GM12891 (cell line): ENCODE measurements around the gene PQBP1.

Experiments used
- DNase-seq: peaks from one replicate; pipeline ENCODE4 v3.0.0; 2011; ENCODE audit warnings: low spot score; ENCODE audit not compliant: insufficient read length
- FAIRE-seq: peaks from 2 replicates; lab custom pipeline; 2011; peaks lifted over from hg19 to GRCh38; lab: Jason Lieb, UNC
- PAX5 ChIP-seq: IDR thresholded peaks from 2 replicates; pipeline ENCODE4 v1.6.1; 2011; ENCODE audit warnings: low read length, moderate library complexity, mild to moderate bottlenecking; ENCODE audit not compliant: insufficient read depth, severe bottlenecking
- POLR2A ChIP-seq: IDR thresholded peaks from 2 replicates; pipeline ENCODE4 v1.6.1; 2011; ENCODE audit warnings: low read depth, low read length, control low read depth
- POLR2AphosphoS5 ChIP-seq: IDR thresholded peaks from 2 replicates; pipeline ENCODE4 v1.6.1; 2011; ENCODE audit warnings: low read depth, low read length, control low read depth
- POU2F2 ChIP-seq: IDR thresholded peaks from 2 replicates; pipeline ENCODE4 v1.6.1; 2011; ENCODE audit warnings: low read depth, mild to moderate bottlenecking, control low read depth, low read length, moderate library complexity
- SPI1 ChIP-seq: IDR thresholded peaks from 2 replicates; pipeline ENCODE4 v1.6.1; 2011; ENCODE audit warnings: low read depth, low read length, control low read depth
- TAF1 ChIP-seq: IDR thresholded peaks from 2 replicates; pipeline ENCODE4 v1.6.1; 2011; ENCODE audit warnings: low read depth, low read length, control low read depth

The PQBP1 gene

DNA sequence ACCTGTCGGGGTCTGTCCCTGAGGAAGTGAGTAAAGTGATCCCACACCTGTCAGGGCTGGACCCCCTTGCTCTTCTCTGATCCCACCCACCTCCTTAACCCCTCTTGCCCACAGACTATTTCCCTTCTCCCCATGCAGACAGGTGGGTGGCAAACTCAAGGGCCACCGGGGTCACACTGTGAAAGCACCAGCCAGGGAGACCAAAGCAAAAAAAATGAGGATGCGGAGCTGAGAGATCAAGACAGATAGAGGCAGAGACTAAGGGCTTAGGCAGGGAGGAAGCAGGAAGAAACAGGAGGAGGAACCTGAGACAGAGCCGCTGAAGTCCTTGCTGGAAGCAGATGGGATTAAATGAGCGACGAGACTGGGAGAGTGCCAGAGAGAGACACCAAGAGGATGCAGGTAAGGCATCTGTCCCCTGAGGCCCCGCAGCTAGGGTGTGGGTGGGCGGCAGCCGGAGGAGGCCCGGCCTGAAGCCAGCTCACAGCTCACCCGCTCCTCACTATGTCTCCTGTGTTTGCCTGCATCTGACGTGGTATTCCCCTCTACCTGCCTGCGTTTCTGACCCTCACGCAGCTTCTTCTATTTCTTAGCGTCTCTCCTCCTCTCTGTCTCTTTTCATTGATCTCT, 7.3 kb upstream of the PQBP1 start:
- no peak for DNase-seq

DNA sequence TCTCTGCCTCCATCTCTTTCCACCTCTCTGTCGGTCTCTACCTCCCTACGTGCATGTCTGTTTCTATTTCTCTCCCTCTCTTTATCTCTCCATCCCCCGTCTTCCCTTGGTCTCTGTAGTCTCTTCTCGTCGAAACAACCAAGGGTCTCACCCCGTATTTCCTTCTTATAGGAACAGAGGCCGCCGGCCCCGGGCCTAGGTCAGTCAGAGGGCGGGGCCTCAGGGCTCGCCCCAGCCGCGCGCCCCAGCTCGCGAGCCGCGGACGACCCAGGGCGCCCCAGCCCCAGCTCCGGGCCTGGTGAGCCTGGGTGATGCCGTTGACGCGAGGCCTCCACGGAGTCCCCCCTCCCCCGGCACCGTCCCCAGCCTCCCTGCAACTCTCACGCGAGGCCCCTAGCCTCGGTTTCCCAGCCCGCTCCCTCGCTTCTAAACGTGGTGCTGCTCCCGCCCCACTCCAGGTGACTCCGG, 6.8 kb upstream of the PQBP1 start:
- DNase-seq, result no peak
- FAIRE-seq, result peak; percentile 52
- no peak for TF ChIP-seq SPI1
- TF ChIP-seq POLR2A, result no peak
- no peak for TF ChIP-seq POLR2AphosphoS5
- TF ChIP-seq PAX5, result no peak
- TF ChIP-seq POU2F2, result no peak
- TF ChIP-seq TAF1, result no peak

More for the DNA sequence above, 7.3 kb upstream of the PQBP1 start:
- FAIRE-seq, result peak; percentile 41
- no peak for TF ChIP-seq PAX5
- TF ChIP-seq POLR2AphosphoS5, result no peak
- TF ChIP-seq POLR2A, result no peak
- TF ChIP-seq SPI1, result no peak
- TF ChIP-seq POU2F2, result no peak
- no peak for TF ChIP-seq TAF1

DNA sequence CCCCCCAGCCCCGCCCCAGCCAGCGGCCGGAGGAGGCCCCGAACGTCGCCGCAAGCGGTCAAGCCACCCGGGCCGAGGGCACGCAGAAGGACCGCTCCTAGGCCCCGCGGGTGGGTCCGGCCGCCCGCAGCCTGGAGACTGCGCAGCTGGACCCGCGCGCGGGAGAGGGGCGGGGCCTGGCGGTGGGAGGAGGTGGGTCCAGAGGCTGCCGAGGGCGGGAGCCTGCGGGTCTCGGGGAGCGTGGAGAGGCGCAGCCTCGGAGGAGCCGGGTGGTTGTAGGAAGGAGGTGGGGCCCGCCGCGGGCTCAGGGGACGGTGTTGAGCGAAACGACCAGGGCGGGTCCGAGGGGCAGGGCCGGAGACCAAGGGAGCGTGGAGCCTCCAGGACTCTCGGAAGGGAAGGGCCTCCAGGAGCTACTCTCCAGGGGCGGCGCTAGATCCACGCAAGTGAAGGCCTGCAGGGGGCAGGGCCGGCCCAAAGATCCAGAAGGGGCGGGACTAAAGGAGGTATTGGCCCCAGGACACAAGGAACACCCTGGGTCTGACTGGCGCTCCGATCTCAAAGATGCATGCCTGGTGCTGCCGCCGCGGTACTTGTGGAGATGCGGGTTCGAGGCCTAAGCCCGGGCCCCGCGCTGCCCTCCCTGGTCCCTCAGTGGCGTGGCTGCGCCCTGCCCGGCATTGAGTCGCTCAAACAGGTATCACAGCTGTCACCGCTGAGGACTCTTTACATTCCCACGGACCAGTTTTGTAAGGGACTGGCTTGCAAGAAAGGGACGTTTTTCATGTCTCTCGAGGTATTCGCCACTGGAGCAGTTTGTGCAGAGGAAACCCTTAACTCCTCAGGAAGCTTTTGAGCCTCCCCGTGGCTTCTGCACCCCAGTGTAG, 6.1 kb upstream of the PQBP1 start:
- peak; percentile 87 for FAIRE-seq
- TF ChIP-seq TAF1, result no peak
- TF ChIP-seq POLR2A, result no peak
- TF ChIP-seq PAX5, result no peak
- no peak for TF ChIP-seq POLR2AphosphoS5
- no peak for TF ChIP-seq POU2F2
- TF ChIP-seq SPI1, result no peak
- peak; percentile 57 for DNase-seq

DNA sequence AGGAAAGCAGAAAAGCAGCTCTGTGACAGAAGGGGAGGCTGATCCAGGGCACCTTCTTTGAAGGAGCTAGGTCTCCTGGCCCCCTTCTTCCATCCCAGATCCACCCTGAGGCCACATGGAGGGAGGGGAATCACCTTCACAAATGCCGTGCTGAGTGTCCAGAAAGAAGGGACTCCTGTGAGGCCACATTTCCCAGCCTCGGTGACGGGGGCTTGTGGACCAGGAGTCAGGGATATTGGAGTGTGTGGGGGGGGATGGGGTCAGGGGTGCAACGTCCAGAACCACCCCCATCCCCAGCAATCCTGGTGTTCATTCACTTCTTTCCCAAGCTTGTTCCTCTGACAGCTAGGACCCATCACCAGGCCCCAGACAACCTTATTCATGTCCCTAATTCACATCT, 4.8 kb upstream of the PQBP1 start:
- no peak for DNase-seq
- TF ChIP-seq SPI1 (no peak), TAF1 (no peak), POLR2AphosphoS5 (no peak), PAX5 (no peak), POU2F2 (no peak), POLR2A (no peak)
- no peak for FAIRE-seq

DNA sequence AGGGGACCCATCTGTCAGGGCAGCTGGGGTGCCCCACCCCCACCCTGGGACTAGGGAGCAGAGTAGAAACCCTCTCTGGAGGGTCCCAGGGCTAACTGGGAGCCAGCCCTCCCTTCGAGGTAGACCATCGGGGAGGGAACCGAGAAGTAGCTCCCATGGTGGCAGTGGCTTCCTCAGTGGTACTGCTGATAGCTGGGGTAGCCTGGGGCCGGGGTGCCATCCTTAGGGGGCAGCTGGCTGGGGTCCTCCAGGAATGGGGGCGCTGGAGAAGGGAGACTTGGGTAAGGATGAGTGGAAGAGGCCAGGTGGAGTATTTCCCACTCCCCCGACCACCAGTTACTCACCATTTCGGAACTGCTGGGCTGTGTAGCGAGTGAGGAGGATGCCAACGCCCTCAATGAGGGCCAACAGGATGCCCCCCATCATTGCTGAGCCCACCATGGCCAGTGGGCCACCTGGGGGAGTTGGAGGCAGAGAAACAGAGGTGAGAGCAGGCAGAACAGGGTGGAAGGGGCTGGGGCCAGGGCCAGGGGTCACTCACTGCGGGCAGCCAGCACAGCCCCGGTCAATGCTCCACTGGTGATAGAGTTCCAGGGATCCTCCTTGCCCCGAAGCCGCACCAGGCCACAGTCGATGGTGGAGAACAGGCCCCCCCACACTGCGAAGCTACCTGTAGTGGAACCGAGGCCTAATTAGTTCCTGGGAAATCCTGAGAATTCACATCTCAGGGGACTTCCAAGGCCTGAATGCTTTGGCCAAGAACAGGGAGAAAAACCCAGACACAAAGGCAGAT, 4.0 kb upstream of the PQBP1 start:
- no peak for DNase-seq
- TF ChIP-seq POLR2AphosphoS5, result no peak
- TF ChIP-seq SPI1, result no peak
- no peak for TF ChIP-seq POU2F2
- no peak for TF ChIP-seq PAX5
- TF ChIP-seq POLR2A, result no peak
- TF ChIP-seq TAF1, result no peak
- no peak for FAIRE-seq

DNA sequence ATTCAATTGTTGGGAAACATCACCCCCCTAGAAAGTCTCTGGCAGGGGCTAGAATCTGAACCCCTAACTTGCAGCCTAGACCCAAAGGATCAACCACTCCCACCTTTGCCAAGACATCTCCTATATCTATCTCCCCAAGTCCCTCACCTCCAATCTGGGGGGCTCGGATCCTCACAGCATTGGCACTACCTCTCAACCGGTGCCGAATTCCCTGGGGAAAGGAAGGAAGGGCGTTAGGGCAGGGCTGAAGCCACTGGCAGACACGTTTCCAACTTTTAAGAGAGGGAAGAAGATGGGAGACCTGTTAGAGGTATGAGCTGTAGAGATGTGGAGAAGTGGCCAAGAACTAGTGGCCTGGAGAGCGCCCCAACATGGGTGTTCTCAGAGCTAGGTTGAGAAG, 2.8 kb upstream of the PQBP1 start:
- no peak for DNase-seq
- no peak for FAIRE-seq
- TF ChIP-seq TAF1, result no peak
- TF ChIP-seq POU2F2, result no peak
- no peak for TF ChIP-seq POLR2A
- no peak for TF ChIP-seq SPI1
- TF ChIP-seq PAX5, result no peak
- TF ChIP-seq POLR2AphosphoS5, result no peak

DNA sequence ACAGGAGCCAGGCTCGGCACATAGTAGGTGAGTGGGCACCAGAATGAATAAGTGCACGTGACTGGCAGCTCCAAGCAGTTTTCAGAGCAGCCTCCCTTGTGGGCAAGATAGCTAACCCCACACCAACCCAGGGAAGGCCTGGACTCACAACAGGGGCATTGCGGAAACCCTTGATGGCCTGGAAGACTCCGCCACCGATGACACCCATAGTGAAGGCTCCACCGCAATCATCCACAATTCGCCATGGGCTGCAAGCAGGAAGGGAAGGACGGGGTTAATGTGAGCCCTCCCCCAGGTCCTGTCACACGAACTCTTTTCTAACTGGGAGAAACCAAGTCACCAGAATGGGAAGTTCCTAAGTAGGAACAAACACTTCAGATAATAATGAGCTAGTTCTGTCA, 1.1 kb upstream of the PQBP1 start:
- FAIRE-seq (no peak), DNase-seq (no peak)
- TF ChIP-seq POLR2A, result no peak
- no peak for TF ChIP-seq POLR2AphosphoS5
- no peak for TF ChIP-seq SPI1
- no peak for TF ChIP-seq TAF1
- TF ChIP-seq POU2F2, result no peak
- TF ChIP-seq PAX5, result no peak

DNA sequence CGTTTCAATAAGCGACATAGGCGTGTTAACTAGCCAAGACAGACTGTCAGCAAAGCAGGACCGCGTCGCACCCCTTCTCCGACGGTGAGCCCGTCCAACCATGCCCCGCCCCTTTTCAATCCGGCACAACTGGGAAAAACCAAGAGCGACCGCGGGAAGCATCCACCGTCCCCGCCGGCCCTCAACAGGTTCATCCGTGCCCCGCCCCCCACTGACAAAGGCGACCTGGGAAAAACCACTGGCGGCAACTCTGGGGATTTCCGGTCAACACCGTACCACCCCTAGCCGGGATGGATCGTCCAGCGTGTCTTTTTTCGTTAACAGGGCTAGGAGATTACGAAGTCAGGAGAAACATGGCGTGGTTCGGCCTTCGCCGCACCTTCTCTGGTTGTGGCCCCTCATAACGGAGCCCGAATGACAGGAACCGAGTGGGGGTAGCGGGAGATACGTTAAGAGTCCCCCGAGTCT, 539 bp upstream of the PQBP1 start:
- 0 out of 2 replicates have a peak, but pooled peaks have one; percentile 8 for TF ChIP-seq TAF1
- TF ChIP-seq PAX5, result no peak
- no peak for DNase-seq
- peak; percentile 98 for FAIRE-seq

DNA sequence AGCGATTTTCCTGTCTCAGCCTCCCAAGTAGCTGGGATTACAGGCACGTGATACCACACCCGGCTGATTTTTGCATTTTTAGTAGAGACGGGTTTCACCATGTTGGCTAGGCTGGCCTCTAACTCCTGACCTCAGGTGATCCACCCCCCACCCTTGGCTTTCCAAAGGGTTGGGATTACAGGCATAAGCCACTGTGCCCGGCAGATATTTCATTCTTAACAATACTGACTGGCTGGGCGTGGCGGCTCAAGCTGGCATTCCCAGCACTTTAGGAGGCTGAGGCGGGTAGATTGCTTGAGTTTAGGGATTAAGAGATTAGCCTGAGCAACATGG, 1.3 kb downstream of the PQBP1 start:
- FAIRE-seq (no peak), DNase-seq (no peak)
- TF ChIP-seq SPI1, result no peak
- no peak for TF ChIP-seq PAX5
- TF ChIP-seq TAF1, result no peak
- TF ChIP-seq POU2F2, result no peak
- no peak for TF ChIP-seq POLR2AphosphoS5
- no peak for TF ChIP-seq POLR2A
